HPDE6-E6E7 (cell line): Measurements from ENCODE around the gene RALGAPB.

Experiments
- DNase-seq: peaks from one replicate; pipeline ENCODE4 v3.0.0; 2011; ENCODE audit warnings: missing footprints; ENCODE audit errors: extremely low spot score

RALGAPB gene

DNA sequence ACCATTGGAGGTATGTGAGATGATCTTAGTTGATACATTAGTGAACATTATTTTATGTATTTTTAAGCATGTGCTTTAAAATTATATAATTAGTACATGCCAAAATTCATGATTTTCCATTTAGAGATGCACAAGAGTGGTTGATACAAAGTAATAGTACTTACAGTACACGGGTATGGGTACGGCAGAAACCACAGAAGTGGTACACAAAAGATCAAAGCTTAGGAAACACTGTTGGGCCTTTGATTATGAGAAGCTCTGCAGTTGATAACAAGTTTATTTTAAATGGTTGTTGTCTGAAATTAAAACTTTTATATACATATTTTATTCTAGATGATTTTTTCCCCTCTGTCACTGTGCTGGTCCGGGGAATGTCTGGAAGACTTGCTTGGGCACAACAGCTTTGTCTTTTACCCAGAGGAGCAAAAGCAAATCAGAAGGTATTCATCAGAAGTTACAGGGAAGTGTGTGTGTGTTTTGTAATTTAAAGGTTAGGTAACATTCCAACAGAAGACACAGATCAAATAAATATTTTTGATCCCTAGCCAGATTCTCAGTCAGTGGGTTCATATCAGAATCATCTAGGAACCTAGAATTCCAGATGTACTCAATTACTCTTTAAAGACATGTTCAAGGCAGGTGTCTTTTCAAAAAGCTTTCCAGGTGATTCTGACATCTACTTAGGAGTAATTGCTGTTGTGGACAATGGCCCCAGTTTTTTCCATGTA, 75.9 kb downstream of the RALGAPB start:
- DNase-seq = no peak

DNA sequence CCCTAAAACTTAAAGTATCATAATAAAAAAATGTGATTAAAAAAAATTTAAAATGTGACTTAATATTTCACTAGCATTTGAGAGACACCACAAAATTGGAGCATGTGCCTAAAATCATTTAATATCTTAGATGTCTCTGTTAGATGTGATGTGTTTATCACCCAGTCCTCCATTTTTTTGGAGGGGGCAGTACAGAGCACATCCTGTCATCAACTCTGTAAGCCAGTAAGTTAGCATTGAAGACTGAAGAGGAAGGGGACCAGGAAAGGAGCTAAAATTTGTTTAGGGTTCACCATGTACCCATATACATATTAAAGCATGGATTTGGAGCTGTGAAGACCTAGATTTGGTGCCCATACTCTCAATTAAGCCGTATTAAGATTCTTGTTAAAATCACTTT, 77.6 kb downstream of the RALGAPB start:
- no peak for DNase-seq

GRCh38 chr20:38551056-38551626, 78.5 kb downstream of the RALGAPB start:
- no peak for DNase-seq

DNA sequence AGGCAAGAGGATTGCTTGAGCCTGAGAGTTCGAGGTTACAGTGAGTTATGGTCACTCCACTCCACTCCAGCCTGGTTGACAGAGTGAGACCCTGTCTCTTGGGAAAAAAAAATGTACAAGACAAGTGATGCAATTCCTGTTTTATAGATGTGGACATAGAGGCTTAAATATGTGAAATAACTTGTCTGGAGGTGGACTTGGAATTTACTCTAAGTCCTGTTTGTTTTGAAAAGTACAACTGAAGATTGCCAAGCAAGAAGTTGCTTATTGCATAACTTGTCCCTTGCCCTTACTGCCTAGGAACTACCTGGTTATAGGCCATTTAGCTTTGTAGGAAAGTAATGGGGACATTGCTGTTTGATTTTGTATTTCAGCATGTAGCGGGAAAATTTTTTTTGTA, 82.3 kb downstream of the RALGAPB start:
- no peak for DNase-seq

GRCh38 chr20:38555395-38555794, 82.8 kb downstream of the RALGAPB start:
- DNase-seq = no peak

GRCh38 chr20:38557174-38557573, 84.5 kb downstream of the RALGAPB start:
- DNase-seq = no peak

- DNase-seq = no peak
These were observed 86.1 kb downstream of the RALGAPB start for GRCh38 chr20:38558596-38559360.

GRCh38 chr20:38559764-38560163, 87.1 kb downstream of the RALGAPB start:
- DNase-seq = no peak

DNA sequence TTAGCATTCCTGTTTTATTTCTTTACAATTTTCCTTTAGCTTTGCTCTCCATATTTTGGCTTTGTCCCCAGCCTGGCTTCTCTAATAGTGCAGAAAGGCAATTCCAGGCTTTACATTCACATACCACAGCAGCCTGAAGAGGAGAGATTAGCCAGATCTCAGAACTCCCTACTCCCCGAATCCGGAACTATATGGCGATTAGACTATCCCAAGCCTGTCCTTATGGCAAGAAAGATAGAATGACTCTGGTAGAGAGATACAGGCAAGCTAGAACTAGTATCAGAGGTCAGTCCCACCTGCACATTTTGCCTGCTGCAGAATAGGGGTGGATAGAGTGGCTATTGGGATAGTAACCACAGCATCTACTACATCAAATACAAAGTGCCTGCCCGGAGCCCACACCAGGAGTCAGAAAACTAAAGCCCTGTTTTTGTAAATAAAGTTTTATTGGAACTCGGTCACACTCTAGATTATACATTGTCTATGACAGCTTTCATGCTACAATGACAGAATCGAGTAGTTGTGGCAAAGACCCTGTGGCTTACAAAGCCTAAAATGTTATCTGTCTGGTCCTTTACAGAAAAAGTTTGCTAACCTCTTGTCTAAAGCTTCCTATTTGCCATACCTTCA, 91.3 kb downstream of the RALGAPB start:
- no peak for DNase-seq

GRCh38 chr20:38564680-38565079, 92.0 kb downstream of the RALGAPB start:
- DNase-seq = no peak

DNA sequence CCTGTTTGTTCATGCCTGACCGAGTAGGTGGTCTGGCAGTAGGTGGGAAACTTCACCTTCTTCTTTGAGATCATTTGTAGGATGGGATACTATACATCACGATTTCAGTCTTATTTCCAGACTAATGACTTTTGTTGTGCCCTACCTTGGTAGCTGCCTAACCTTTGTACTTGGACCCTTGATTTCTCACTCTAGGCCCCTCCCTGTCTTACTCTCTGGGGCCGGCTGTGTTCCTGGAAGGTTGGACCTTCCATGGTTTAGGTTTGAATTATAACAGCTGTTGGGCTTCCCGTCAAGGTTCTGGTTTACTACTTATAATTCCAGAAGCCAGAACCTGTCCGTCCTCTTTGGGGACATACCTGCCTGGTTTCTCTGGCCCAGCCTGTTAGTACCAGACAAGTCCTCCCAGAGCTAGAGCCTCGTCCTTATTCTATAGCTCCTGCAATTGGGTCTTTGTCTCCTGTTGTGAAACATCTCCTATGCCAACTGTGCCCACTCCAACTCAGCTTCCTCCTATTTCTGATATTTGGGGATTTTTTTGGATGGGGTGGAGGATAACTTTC, 93.5 kb downstream of the RALGAPB start:
- DNase-seq = no peak

DNA sequence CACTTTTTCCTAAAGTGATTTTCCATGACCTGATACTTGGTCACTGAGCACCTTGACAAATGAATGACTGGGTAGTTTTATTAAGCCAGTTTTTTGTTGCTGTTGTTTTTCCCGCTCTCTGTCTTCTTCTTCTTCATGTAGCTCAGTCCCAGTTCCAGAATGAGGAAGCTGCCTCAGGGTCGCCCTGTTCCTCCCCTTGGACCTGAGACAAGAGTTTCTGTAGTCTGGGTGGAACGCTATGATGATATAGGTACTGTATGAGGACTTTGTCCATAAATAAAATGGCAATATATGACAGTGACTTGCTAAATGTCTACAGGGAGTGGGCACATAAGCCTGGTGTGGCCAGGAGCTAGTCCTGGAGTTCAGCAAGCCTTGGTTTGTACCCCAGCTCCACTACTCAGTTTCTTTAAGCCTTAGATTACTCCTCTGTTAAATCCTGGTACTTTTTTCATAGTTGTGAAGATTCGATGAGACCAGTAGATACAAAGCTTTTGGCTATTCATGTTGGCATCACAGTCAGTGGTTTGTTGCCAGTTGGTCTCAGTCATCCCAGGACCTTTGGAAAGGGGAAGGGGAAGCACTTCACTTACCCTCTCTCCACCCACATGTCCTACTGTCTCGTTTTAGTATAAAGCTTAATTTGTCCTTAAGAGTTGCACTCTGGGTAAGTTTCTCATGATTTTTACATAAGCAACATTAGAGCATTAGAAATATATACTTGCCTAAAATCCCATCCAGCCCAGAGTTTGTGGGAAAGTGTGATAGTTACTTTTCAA, 97.3 kb downstream of the RALGAPB start:
- DNase-seq = no peak

DNA sequence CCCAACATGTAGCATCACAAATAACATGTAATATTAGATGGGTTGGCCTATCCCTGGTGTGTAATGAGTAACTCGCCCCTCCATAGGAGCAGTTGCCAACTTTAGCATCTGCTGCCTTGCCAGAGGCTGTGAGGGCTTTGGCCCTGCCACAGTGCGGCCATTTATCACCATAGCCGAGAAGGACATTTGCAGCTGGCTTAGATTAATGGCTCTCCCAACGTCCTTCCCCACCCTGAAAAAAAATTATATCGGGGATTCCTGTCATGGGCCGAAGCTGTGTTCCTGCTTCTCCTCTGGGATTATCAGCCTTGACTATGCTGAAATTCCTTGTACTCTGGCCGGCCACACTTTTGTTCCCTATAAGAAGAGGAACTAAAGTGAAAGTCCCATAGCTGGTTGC, 100.8 kb downstream of the RALGAPB start:
- DNase-seq = no peak

- DNase-seq = no peak
These were observed 106.7 kb downstream of the RALGAPB start for GRCh38 chr20:38579219-38579910.

DNA sequence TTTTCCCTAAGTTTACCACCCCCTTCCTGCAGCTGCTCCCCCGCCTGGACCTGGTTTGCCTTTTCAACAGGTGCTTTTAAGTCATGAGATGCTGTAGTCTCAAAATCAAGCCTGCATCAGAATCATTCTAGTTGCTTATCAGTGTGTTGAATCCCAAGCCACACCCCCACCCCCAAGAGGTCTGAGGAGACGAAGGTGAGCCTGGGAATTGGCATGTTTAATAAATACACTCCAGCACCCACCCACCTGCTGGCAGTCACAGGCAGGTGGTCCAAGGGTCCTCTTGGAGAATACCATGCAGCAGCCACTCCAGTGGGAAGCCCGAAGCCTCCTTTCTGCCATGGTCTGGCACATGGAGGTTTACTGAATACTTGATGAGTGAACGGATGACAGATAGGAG, 107.3 kb downstream of the RALGAPB start:
- DNase-seq = no peak

GRCh38 chr20:38581013-38581412, 108.4 kb downstream of the RALGAPB start, which contains the start of gene ADIG:
TSS of gene ADIG (plus strand) at chr20:38581197. CDS start at chr20:38581251, 54 bp downstream.
- no peak for DNase-seq

DNA sequence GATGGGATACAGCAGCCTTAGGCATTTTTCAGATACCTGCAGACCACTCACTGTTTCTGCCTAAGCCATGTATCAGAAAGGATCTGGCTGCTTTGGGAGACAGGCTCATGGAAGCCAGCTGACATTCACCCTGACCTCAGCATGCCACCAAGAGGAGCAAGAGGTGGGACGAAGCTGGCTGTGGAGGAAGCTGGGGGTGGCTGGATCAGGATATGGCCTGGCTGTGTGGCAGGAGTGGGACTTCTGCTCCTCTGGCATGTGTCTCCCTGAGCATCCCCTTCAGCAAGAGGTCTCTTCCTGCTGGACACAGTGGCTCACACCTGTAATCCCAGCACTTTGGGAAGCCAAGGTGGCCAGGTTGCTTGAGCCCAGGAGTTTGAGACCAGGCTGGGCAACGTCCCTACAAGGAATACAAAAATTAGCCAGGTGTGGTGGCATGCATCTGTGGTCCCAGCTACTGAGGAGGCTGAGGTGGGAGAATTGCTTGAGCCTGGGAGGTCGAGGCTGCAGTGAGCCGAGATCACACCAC, 109.3 kb downstream of the RALGAPB start:
- DNase-seq = no peak

DNA sequence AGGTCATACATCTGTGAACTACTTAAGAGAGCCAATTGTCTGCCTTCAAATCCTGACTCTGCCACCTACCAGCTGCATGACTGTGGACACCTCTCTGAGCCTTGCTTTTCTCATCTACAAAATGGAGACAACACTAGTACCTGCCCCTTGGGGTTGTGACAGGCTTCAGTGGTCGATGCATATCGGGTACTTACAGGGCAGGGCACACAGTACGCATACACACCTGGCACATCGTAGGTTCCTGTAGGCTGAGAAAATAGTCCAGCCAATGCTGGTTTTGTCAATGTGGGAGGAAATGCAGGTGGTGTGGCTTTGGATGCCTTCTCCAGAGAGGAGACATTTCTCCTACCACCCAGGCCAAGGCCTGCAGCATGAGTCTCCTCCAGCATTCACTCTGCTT, 110.7 kb downstream of the RALGAPB start:
- DNase-seq = no peak

DNA sequence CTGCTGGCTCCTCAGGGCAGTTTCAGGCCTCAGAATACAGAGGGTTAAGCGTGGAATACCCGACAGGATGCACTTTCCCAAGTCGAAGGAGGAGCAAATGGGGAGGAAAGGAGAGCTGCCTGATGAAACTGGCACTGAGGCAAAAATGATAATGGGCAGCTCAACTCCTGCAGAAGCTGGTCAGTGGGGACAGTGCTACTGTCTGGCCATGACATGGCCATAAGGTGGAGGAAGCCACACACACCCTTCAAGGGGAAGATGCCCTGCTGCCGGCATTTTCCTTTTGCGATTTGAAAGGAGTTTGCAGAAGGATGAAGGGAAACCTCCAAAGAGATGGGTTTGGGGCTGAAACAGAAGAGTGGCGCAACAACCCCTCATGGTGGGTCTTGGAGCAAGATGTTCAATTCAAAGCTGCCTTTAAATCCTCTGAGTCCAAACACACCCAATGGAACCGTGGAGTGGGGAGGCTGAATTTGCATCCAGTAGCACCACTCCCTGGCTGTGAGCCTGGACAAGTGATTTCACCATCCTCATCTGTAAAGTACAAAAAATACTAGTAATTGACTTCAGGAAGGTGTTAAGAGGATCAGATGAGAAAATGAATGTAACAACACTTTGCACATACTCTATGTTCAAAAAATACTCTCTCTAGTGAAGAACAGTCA, 111.6 kb downstream of the RALGAPB start:
- DNase-seq = no peak
